NOMO-1 treated with dmso at 0.1 percent for 144 hours (cell line): Measurements from ENCODE around the gene IKBKG.
"Not testable (repeated sequence)": the region's sequence is repeated elsewhere in the genome, so short reads cannot be mapped to it uniquely, and the experiment has no call there.

ENCODE experiments used
- DNase-seq: peaks from one replicate; lab custom pipeline; 2025; ENCODE audit not compliant: unreplicated experiment; lab: John Stamatoyannopoulos, UW

Gene IKBKG

GRCh38 chrX:154525606-154526490, 21.6 kb upstream of the IKBKG start:
- DNase-seq, result no peak

GRCh38 chrX:154526901-154527675, 20.3 kb upstream of the IKBKG start:
- DNase-seq, result peak; percentile 36

GRCh38 chrX:154529206-154529612, 18.2 kb upstream of the IKBKG start:
- no peak for DNase-seq

- no peak for DNase-seq
Measured at GRCh38 chrX:154530286-154530685, 17.1 kb upstream of the IKBKG start.

GRCh38 chrX:154531626-154532025, 15.8 kb upstream of the IKBKG start:
- DNase-seq, result no peak

GRCh38 chrX:154532690-154533089, 14.7 kb upstream of the IKBKG start:
- DNase-seq, result no peak

- DNase-seq, result peak; percentile 66
Measured at GRCh38 chrX:154534526-154535322, 12.7 kb upstream of the IKBKG start.

- no peak for DNase-seq
Measured at GRCh38 chrX:154535892-154536291, 11.5 kb upstream of the IKBKG start.

- no peak for DNase-seq
Measured at GRCh38 chrX:154539077-154539476, 8.3 kb upstream of the IKBKG start.

- not testable (repeated sequence) for DNase-seq
Measured at GRCh38 chrX:154540365-154540764, 7.1 kb upstream of the IKBKG start.

- DNase-seq, result no peak
Measured at GRCh38 chrX:154540897-154541535, 6.4 kb upstream of the IKBKG start.

- DNase-seq, result no peak
Measured at GRCh38 chrX:154541589-154541895, 5.9 kb upstream of the IKBKG start.

GRCh38 chrX:154541896-154542722, 5.3 kb upstream of the IKBKG start:
- DNase-seq, result peak; percentile 36

- DNase-seq, result peak; percentile 72
Measured at GRCh38 chrX:154542723-154543424, 4.5 kb upstream of the IKBKG start.

GRCh38 chrX:154545673-154546274, 1.6 kb upstream of the IKBKG start:
- DNase-seq, result no peak

- DNase-seq, result peak; percentile 22
Measured at GRCh38 chrX:154546354-154547244, 821 bp upstream of the IKBKG start, which contains the start of gene G6PD. G6PD (minus strand) TSS chrX:154546846; CDS start chrX:154546155, 691 bp downstream.

GRCh38 chrX:154548028-154548316, 552 bp downstream of the IKBKG start:
- DNase-seq, result no peak

GRCh38 chrX:154549766-154550165, 2.3 kb downstream of the IKBKG start:
- DNase-seq, result no peak
